GM13976 (cell line): Measurements from ENCODE around the gene DYNC1I1.

Experiments
- DNase-seq: peaks from one replicate; pipeline ENCODE4 v3.0.0; 2012; ENCODE audit warnings: low spot score
- CTCF ChIP-seq: IDR thresholded peaks from 2 replicates; pipeline ENCODE4 v1.5.1; 2012; ENCODE audit warnings: borderline replicate concordance, mild to moderate bottlenecking; ENCODE audit not compliant: insufficient read depth; ENCODE audit errors: extremely low read depth, missing control alignments, control extremely low read depth
- in situ Hi-C: fragments of 300-500 bp; cut with MboI; formaldehyde crosslinking; loops from one replicate; pipeline ENCODE4 v1.12.0; 2022; ENCODE audit warnings: low sequenced_read_pairs, mixed read lengths, inconsistent platforms; ENCODE audit not compliant: unreplicated experiment

DYNC1I1 gene

GRCh38 chr7:96005271-96005670 lies 232.9 kb downstream of the DYNC1I1 start:
- no peak for TF ChIP-seq CTCF
- DNase-seq, result no peak
- in situ Hi-C loops, result no loop called here

GRCh38 chr7:96009148-96009547 lies 236.8 kb downstream of the DYNC1I1 start:
- no peak for TF ChIP-seq CTCF
- DNase-seq, result no peak
- in situ Hi-C loops, result no loop called here

DNA sequence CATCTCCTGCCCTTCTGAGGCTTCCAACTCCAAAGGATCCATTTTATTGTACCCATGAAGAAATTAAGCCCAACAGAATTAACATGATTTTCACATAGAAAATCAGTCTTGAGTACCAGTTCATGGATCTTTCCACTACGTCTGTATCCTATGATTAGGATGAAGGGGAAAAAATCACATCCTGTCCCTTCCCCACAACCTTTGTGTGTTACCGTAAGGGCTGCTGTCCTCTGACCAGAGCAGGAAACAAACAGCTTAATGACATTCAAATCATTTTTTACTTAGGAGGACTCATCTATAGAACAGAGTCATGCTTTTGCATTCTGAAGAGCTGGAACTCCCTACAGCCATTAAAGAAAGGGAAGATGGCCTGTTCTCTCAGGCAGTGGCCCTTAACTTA lies 241.5 kb downstream of the DYNC1I1 start:
- TF ChIP-seq CTCF, result no peak
- in situ Hi-C loops, result no loop called here

GRCh38 chr7:96014617-96015016 lies 242.3 kb downstream of the DYNC1I1 start:
- no peak for DNase-seq
- no peak for TF ChIP-seq CTCF
- in situ Hi-C loops, result no loop called here

More for the DNA sequence above, 241.5 kb downstream of the DYNC1I1 start:
- no peak for DNase-seq

- DNase-seq, result no peak
- in situ Hi-C loops, result no loop called here
- TF ChIP-seq CTCF, result no peak
These were observed 243.8 kb downstream of the DYNC1I1 start for GRCh38 chr7:96016056-96016586.

DNA sequence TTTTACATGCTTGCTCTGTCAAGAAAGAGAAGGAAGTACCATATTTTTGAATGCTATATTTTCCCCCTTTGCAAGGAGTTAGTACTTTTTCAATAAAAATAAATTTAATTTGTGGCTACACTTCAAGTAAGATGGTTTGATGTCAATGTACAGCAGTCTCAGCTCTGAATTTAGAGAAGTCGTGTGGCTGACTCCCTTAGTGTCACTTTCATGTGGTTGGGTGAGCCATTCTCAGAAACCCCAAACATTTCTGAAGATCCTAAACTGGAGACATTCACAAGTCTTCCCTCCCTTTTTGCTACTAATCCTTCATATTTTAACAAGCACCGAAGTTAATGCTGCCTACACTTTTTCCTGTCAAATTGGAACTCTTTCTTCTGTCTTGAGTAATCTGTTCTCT lies 244.4 kb downstream of the DYNC1I1 start:
- TF ChIP-seq CTCF, result no peak
- in situ Hi-C loops, result no loop called here
- DNase-seq, result no peak

- DNase-seq, result no peak
- TF ChIP-seq CTCF, result no peak
- in situ Hi-C loops, result no loop called here
These were observed 245.5 kb downstream of the DYNC1I1 start for GRCh38 chr7:96017877-96018276.
